Caco-2 (cell line): Measurements from ENCODE around the gene FGF16. TPM values are rescaled to one million over a fixed set of nuclear protein-coding genes. Genes with fewer than 3 reads are reported as not detected.

Experiments used
- BruUV-seq: library from RNA; stranded (reverse); fragments of 400-500 nt; replicated peaks from 2 replicates; lab custom pipeline; 2021; lab: Mats Ljungman, UMichigan
- CTCF ChIA-PET: fragments of 300-600 bp; sonication (Branson Sonifier 250); formaldehyde crosslinking; loops from one replicate; lab custom pipeline; 2022; ENCODE audit warnings: antibody characterized with exemption; lab: Charles Lee
- POLR2A ChIA-PET: fragments of 300-600 bp; sonication (Branson Sonifier 250); formaldehyde crosslinking; loops from one replicate; lab custom pipeline; 2022; ENCODE audit warnings: antibody characterized with exemption; lab: Charles Lee
- DNase-seq, 2 experiments: peaks; one replicate each; pipeline versions ENCODE4 v3.0.0 to v3.0.0-alpha.2; 2020 to 2022
- H3K27me3 ChIP-seq: replicated peaks from 2 replicates; pipeline ENCODE4 v1.6.0; 2011; ENCODE audit warnings: low read length; ENCODE audit not compliant: control insufficient read depth, insufficient read depth
- H3K36me3 ChIP-seq: 2 replicates; pipeline ENCODE4 v1.5.1; 2011; ENCODE audit warnings: low read length; ENCODE audit not compliant: control insufficient read depth, insufficient read depth
- H3K4me1 ChIP-seq: fragments of 250-450 bp; sonication (Bioruptor Pico); 2 replicates; pipeline ENCODE4 v1.5.1; 2020; ENCODE audit warnings: mild to moderate bottlenecking
- H3K4me3 ChIP-seq: 2 replicates; pipeline ENCODE4 v1.5.1; 2011; ENCODE audit warnings: low read depth, mild to moderate bottlenecking, control low read depth, low read length
- H3K9me3 ChIP-seq: fragments of 250-450 bp; sonication (Bioruptor Pico); 2 replicates; pipeline ENCODE4 v1.5.1; 2020; ENCODE audit warnings: mild to moderate bottlenecking, moderate library complexity
- H3K27ac Mint-ChIP-seq: one replicate; pipeline ENCODE4 v1.8.0; 2022; ENCODE audit warnings: mixed read lengths; ENCODE audit not compliant: unreplicated experiment
- H3K27me3 Mint-ChIP-seq: one replicate; pipeline ENCODE4 v1.8.0; 2022; ENCODE audit warnings: mixed read lengths; ENCODE audit not compliant: insufficient read depth, unreplicated experiment
- H3K36me3 Mint-ChIP-seq: one replicate; pipeline ENCODE4 v1.8.0; 2022; ENCODE audit warnings: mild to moderate bottlenecking, mixed read lengths; ENCODE audit not compliant: insufficient read depth, unreplicated experiment
- H3K4me1 Mint-ChIP-seq: one replicate; pipeline ENCODE4 v1.8.0; 2022; ENCODE audit warnings: low read depth, mixed read lengths; ENCODE audit not compliant: unreplicated experiment
- H3K4me3 Mint-ChIP-seq: one replicate; pipeline ENCODE4 v1.8.0; 2022; ENCODE audit warnings: mild to moderate bottlenecking, moderate library complexity, mixed read lengths; ENCODE audit not compliant: unreplicated experiment
- H3K9me3 Mint-ChIP-seq: one replicate; pipeline ENCODE4 v1.8.0; 2022; ENCODE audit warnings: mixed read lengths; ENCODE audit not compliant: unreplicated experiment
- CTCF ChIP-seq, 2 experiments: fragments of 200-600 bp in 1 of 2; IDR thresholded peaks; 1 replicate in 1 of 2; 2 replicates in 1 of 2; pipeline versions ENCODE4 v1.5.1 to v1.8.0; 2011 to 2022; ENCODE audit warnings: antibody characterized with exemption in 1 of 2, control low read depth in 1 of 2, inconsistent platforms in 1 of 2, low read depth in 1 of 2, low read length in 1 of 2, mild to moderate bottlenecking in 1 of 2, moderate library complexity in 1 of 2; ENCODE audit not compliant: insufficient read depth in 1 of 2, severe bottlenecking in 1 of 2, unreplicated experiment in 1 of 2
- intact Hi-C: fragments of 100-400 bp; cut with micrococcal nuclease; formaldehyde crosslinking; loops from one replicate; pipeline ENCODE4 v1.10.0; 2022; ENCODE audit not compliant: unreplicated experiment
- total RNA-seq: library from RNA; stranded (reverse); gene quantifications from 2 replicates; pipeline ENCODE4 v1.2.3, GENCODE V29; 2022

Gene FGF16
- total RNA-seq, 1 experiment from 2014 or later: not detected

GRCh38 chrX:77440330-77440729 is 6.9 kb upstream of the FGF16 start:
- H3K9me3 Mint-ChIP-seq: no peaks in the 10 kb centered on the region
- no peak overlapping the region for H3K4me3 Mint-ChIP-seq
- no peaks in the 10 kb centered on the region for H3K9me3 ChIP-seq
- no peaks in the 10 kb centered on the region for H3K4me1 ChIP-seq
- H3K4me1 Mint-ChIP-seq: no peaks in the 10 kb centered on the region
- no peak overlapping the region for H3K4me3 ChIP-seq
- no TSS peak for BruUV-seq
- intact Hi-C loops: no loop called here
- H3K27me3 ChIP-seq: no peaks in the 10 kb centered on the region
- H3K27me3 Mint-ChIP-seq: no peaks in the 10 kb centered on the region
- no peak for TF ChIP-seq CTCF (IDR thresholded peaks at IDR 0.05; ENCODE audit: insufficient read depth in 1 of 2, low read depth in 1 of 2, low read length in 1 of 2, severe bottlenecking in 1 of 2, unreplicated experiment in 1 of 2)
- CTCF ChIA-PET: no interaction called here
- POLR2A ChIA-PET: no interaction called here
- H3K27ac Mint-ChIP-seq: no peak overlapping the region
- no peak for DNase-seq
- no peaks in the 10 kb centered on the region for H3K36me3 ChIP-seq
- no peaks in the 10 kb centered on the region for H3K36me3 Mint-ChIP-seq

DNA sequence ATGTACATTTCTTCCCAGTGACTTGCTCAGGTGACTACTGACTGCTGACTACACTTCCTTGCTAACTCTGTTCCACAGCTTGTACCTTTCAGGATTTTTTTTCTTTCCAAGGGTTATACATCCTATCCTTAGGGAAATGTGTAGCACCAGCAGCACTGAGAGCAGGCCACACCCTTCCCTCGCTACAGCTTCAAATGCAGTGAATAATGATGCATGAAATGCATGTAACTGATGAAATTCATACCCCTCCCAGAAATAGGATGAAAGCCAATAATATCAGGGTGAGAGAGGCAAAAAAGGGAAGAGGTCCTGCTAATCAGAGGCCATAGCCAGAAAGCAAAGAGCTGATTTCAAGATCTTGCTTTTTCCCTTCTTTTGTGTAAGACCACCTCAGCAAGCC is 6.2 kb upstream of the FGF16 start:
- no peaks in the 10 kb centered on the region for H3K36me3 Mint-ChIP-seq
- Histone ChIP-seq H3K36me3 (no peaks in the 10 kb centered on the region), H3K9me3 (no peaks in the 10 kb centered on the region), H3K27me3 (no peaks in the 10 kb centered on the region), H3K4me1 (no peaks in the 10 kb centered on the region), H3K4me3 (no peak overlapping the region)
- H3K27me3 Mint-ChIP-seq: no peaks in the 10 kb centered on the region
- no peak overlapping the region for H3K27ac Mint-ChIP-seq
- POLR2A ChIA-PET: no interaction called here
- TF ChIP-seq CTCF (IDR thresholded peaks at IDR 0.05; ENCODE audit: insufficient read depth in 1 of 2, low read depth in 1 of 2, low read length in 1 of 2, severe bottlenecking in 1 of 2, unreplicated experiment in 1 of 2): no peak
- intact Hi-C loops: no loop called here
- BruUV-seq: no TSS peak
- CTCF ChIA-PET: no interaction called here
- no peak overlapping the region for H3K4me3 Mint-ChIP-seq
- H3K4me1 Mint-ChIP-seq: no peaks in the 10 kb centered on the region
- no peak for DNase-seq
- no peaks in the 10 kb centered on the region for H3K9me3 Mint-ChIP-seq

DNA sequence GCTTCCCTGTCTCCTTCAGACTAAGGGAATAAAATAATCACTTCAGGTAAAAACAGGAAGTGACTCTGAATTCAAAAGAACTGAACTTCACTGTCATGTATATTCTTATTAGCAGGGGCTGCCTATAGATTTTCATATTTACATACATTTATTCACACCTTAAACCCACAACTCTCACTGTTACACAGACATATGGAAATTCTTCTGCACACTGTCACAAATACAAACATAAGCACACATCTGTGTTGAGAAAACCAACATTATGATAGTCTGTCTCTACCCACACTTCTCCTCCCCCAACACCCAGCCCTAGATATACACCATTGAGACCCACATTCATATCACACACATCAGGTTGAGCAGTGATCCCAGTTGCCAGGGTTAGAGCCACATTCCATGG is 5.7 kb upstream of the FGF16 start:
- H3K4me3 Mint-ChIP-seq: no peak overlapping the region
- no peak overlapping the region for H3K27ac Mint-ChIP-seq
- Histone ChIP-seq H3K36me3 (no peaks in the 10 kb centered on the region), H3K4me3 (no peak overlapping the region), H3K27me3 (no peaks in the 10 kb centered on the region), H3K9me3 (no peaks in the 10 kb centered on the region), H3K4me1 (no peaks in the 10 kb centered on the region)
- DNase-seq: no peak
- H3K9me3 Mint-ChIP-seq: no peaks in the 10 kb centered on the region
- no peaks in the 10 kb centered on the region for H3K36me3 Mint-ChIP-seq
- ChIA-PET POLR2A (no interaction called here), CTCF (no interaction called here)
- no peaks in the 10 kb centered on the region for H3K27me3 Mint-ChIP-seq
- no peak for TF ChIP-seq CTCF (IDR thresholded peaks at IDR 0.05; ENCODE audit: insufficient read depth in 1 of 2, low read depth in 1 of 2, low read length in 1 of 2, severe bottlenecking in 1 of 2, unreplicated experiment in 1 of 2)
- no peaks in the 10 kb centered on the region for H3K4me1 Mint-ChIP-seq
- BruUV-seq: no TSS peak
- intact Hi-C loops: no loop called here
